ENCODE measurements around the gene GABRA5.

The GABRA5 gene

DNA sequence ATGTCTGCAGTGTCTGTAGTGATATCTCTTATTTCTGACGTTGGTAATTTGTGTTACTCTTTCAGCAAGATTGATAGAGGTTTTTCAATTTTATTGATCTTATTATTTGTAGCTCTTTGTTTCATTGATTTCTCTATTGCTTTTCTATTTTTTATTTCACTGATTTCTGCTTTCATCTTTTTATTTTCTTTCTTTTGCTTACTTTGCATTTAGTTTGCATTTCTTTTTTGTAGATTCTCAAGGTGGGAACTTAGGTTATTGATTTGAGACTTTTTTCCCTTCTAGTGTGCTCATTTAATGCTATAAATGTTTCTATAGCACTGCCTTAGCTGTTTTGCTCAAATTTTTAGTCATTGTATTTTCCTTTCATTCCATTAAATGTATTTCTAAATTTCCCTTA lies 54.6 kb downstream of the GABRA5 start:
- DNase-seq (ENCODE audit: low read depth in 2 of 2, low spot score in 1 of 2): no peak

DNA sequence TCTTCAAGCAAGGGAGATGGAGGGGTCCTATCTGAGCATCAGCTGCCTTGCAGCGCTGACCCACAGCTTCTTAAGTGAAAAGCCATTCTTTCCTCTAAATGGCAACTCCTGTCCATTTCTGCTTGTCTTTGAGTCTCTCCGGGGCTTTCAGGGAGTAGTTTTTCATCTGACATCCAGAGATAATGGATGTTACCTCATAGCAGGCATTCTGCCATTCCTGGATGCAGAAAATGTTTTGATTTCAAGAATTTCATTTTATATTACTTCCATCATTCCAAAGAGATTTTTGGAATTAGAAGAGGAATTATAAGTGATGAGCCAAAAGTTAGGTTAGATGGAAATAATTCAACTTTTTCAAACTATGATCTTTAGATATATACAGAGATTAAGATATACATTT lies 59.2 kb downstream of the GABRA5 start:
- no peak for DNase-seq (ENCODE audit: low read depth in 2 of 2, low spot score in 1 of 2)

DNA sequence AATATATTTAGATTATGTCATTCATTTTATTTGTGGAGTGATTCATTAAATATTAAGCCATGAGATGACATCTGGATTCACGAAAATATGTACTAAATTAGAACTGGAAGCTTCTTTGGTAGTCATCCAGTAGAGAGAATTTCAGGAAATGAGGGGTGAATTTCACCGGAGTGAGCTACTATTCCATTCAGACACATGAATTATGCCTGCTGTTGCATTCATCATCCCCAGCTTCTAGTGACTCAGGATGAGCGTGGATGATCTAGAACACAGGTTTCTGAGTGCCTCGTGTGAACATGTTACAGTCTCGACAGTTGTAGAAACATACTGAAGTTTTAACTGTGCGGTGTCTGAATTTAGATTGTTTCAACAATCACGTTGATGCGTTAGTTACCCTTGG lies 61.2 kb downstream of the GABRA5 start:
- no peak for DNase-seq (ENCODE audit: low read depth in 2 of 2, low spot score in 1 of 2)

DNA sequence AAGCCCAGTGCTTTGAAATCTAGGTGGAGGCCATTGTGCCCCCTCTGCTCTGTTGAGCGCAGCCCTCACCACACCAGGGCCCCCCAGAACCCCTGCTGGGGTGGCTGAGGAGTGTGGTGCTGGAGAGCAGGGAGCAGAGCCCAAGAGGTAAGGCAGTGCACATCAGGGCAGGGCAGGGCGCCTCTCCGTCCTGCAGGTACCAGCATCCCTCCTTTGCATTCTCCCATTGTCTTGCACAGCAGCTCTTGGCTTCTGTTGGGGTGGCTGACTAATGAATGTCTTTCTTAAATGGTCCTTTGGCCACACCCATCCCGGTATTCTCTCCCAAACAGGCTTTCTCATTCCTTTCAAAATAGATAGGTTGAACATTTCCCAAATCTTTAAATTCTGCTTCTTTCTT lies 62.7 kb downstream of the GABRA5 start:
- DNase-seq (ENCODE audit: low read depth in 2 of 2, low spot score in 1 of 2): no peak

DNA sequence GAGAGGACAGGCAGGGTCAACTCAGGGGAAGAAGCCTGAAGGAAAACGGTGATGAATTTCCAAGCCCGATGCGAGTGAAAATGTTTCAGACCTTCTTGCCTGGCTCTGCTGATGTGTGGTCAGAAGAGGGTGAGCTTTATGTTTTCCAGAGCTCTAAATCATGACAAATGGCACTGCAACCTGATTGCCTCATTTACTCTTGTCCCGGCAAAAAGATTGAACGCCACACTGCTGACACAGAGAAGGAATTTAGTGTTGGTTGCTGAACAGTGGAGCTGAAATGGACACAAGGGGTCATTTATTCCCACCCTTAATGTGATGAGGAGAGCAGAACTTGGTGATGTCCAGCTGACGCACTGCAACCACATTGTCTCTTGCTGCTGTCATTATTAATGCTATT lies 68.0 kb downstream of the GABRA5 start:
- DNase-seq (ENCODE audit: low read depth in 2 of 2, low spot score in 1 of 2): no peak

DNA sequence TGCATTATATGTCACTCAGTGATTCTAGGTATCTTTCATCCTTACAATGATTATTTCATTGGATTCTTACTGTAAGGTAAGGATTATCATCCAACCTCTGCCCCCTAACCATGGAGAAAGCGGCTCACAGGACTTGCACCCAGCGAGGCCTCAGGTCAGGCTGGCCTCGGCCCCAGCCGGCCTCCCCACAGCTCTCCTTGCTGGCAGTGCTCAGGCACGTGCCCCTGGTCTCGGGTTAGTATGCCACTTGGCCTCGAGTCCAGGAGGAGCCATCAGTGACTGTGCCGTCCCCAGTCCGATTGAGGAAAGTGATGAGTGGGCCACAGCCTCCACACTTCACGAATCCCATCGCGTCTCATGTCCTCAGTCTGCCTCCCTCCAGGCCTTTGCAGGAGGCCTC lies 68.5 kb downstream of the GABRA5 start:
- DNase-seq (ENCODE audit: low read depth in 2 of 2, low spot score in 1 of 2): no peak

DNA sequence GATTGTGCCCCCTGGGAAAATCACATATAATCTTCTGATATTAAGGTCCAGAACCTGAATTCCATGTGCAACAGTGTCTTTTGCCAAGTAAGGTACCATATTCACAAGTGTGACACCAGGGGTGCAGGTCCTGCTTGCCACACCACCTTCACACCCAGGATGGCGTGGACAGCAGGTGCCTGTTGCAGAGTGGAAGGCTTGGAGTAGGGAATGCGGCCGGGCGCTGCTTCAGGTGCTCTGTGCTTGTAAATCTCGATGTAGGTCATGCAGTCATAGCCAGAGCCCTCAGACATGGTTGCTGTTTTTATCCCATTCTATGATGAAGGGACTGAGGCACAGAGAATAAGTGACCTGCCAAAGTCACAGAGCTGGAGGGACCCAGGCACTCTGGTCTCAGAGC lies 69.6 kb downstream of the GABRA5 start:
- no peak for DNase-seq (ENCODE audit: low read depth in 2 of 2, low spot score in 1 of 2)

DNA sequence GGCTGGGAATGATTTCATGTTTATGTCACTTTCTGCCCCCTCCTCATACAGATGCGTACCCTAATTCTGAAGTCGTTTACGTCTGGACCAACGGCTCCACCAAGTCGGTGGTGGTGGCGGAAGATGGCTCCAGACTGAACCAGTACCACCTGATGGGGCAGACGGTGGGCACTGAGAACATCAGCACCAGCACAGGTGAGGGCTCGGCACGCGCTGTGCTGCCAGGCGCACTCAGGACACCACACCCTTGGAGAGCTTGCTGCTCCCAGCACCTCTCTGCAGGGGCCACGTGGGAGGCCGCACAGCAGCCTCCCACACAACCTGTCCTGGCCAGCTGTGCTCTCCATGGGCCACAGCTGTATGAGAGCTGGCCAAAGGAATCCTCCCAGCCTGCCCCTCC lies 70.3 kb downstream of the GABRA5 start:
- no peak for DNase-seq (ENCODE audit: low read depth in 2 of 2, low spot score in 1 of 2)

DNA sequence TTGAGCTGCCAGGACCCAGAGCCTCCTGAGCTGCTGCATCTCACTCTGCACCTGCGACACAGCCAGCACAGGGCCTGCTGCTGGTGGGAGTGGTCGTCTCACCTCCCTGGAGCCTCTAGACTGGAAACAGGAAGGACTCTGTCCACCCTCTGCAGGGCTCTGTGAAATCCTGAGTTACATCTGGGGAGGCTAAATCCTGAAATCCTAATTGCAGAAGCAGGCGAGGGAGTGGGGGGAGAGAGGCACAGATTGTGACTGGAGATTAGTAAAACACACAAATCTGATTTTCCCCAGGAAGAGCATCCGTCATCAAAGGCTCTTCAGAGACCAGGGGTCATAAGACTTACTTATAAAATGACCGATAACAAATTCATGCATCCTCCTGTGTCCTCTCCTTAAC lies 72.5 kb downstream of the GABRA5 start:
- DNase-seq (ENCODE audit: low read depth in 2 of 2, low spot score in 1 of 2): no peak

DNA sequence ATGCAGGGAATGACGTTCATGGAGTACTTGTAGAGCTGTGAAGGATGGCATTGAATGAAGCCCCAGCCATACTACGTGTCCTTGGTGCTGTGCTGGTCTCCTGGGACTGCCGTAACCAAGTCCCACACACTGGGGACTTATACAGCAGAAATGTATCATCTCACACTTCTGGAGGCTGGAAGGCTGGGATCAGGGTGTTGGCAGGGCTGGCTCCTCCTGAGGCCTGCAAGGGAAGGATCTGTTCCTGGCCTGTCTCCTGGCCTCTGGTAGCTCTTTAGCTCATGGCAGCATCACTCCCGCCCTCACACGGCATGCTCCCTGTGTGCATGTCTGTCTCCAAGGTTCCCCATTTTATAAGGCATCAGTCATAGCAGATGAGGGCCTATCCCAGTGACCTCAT lies 74.6 kb downstream of the GABRA5 start:
- no peak for DNase-seq (ENCODE audit: low read depth in 2 of 2, low spot score in 1 of 2)

DNA sequence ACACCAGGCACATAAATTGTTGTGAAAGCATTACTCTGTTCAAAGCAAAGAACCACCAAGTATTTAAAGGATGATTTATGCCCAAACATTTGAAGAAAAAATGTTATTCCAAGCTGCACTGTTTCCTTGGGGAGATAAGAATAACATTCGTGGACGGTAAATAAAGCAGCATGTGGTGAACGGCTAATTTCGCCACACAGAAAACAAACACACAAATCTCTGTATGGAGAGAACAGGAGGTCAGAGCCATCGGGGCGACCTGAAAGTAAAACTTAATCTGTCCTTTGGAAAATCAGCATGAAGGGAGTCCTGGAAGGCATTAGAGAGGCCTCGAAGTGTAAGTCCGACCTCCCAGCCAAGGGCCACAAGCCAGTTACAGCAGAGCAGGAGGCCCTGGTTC lies 77.0 kb downstream of the GABRA5 start:
- no peak for DNase-seq (ENCODE audit: low read depth in 2 of 2, low spot score in 1 of 2)

DNA sequence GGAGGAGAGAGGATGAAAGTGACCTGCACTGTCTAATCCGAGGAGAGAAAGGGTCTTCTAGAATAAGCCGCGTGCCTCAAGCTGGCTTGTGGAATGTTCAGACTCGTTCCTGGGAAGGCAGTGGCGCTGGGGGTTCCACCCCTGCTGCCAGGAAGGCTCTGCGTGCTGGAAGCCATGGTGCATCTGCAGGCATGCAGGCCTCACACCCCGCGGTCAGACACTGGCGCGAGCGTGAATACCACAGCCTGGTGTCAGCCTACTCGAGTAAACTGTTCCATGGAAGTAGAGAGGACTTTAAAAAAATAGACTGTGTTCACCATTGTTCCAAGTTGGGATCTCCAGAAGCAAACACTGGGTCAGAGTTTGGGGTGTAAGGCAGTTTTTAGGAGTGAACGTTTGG lies 78.2 kb downstream of the GABRA5 start:
- no peak for DNase-seq (ENCODE audit: low read depth in 2 of 2, low spot score in 1 of 2)

DNA sequence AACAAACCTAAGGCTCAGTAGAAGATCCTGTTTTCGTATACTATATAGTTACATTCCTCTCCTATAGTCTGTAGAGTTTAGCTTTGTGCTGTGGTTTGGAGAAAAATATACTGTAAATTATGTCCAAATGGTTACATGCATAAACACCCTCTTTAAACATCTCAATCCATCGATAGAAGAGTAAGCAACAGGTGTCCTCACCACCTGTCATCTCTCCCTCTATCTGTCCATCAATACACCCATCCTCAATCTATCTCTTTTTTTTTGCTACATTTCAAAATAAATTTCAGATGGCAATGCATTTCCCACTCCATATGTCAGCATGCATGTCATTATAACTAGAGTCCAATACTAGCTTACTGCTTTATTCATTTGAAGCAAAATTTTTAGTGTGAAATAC lies 83.1 kb downstream of the GABRA5 start:
- no peak for DNase-seq (ENCODE audit: low read depth in 2 of 2, low spot score in 1 of 2)

DNA sequence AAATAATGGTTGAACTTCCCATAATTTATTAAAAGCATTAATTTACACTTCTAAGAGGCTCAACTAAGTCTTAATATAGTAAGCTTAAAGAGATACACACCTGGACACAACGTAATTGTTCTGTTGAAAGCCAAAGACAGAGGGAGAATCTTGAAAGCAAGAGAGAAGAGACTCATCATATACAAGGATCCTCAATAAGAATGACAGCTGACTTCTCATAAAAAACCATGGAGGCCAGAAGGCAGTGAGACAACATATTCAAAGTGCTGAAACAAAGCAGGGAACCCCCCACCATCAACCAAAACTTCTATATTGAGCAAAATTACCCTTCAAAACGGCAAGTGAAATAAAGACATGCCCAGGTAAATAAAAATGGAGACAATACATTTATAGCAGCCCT lies 87.5 kb downstream of the GABRA5 start:
- no peak for DNase-seq (ENCODE audit: low read depth in 2 of 2, low spot score in 1 of 2)

DNA sequence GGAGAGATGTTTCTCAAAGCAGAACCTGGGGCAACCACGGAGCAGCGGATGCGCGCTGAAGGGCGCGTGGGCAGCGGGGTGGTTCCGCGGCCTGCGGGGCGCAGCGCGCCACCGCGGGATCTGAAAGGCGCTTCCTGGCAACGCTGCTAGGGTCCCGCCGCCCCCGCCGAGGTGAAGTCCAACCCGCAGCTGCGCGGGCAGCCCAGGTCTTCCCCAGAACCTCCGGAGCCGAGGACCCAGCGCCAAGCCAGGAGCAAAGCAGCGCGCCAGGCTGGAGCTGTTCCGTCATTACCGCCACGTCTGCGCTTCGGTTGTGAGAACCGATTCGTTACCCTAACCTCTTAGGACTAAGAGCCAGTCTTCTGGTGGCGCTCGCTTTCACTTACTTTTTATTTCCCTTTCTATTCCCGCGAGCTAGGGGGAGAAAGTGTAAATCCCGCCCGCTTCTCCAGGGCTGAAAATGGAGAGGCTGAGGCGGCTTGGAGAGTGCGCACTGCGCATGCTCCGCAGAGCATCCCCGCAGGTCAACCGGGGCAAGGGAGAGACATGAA lies 100.9 kb downstream of the GABRA5 start:
- no peak for DNase-seq (ENCODE audit: low read depth in 2 of 2, low spot score in 1 of 2)

DNA sequence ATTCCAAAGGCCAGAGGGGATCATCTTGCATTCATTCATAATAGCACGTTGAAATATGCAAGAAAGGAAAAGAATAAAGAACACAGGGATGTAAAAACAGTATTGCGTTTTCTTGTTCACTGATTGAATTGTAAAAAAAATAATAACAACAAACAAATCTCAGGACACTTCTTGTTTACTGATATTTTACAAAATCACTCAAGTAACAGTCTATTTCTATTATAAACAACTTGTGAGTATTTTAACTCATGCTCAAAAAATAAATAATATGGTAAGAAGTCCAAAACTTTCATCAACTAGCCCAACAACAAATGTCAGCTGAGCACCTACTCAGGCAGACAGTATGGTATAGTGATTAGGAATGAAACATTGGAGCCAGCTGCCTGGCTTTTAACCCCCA lies 101.9 kb downstream of the GABRA5 start:
- DNase-seq (ENCODE audit: low read depth in 2 of 2, low spot score in 1 of 2): no peak

DNA sequence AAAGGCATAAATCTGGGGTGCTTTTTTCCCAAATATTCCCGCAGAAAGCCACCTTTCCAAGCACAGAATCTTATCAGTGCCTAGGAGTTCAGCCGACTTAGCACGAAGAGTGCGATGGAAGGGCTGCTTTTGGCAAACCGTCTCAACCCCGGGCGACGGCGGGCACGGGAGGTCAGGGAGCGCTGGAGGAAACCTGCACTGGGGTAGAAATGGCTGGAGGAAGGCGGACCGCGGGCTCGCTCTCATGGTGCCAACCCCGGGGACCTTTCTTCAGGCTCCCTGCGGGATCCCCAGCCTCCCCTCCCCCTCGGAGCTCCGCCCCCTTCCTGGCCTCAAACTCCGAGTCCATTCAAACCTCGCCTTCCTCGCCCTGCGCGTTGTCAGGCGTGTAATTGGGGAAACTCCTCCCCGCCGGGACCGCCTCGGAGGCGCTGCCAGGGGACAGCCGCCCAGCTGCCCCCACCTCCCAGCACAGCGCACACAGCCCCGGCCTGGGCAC lies 103.9 kb downstream of the GABRA5 start, which contains the start of gene GABRG3:
TSS of gene GABRG3 (plus strand) at position 470 of the 499 bp plus-strand sequence.
- DNase-seq (ENCODE audit: low read depth in 2 of 2, low spot score in 1 of 2): no peak

DNA sequence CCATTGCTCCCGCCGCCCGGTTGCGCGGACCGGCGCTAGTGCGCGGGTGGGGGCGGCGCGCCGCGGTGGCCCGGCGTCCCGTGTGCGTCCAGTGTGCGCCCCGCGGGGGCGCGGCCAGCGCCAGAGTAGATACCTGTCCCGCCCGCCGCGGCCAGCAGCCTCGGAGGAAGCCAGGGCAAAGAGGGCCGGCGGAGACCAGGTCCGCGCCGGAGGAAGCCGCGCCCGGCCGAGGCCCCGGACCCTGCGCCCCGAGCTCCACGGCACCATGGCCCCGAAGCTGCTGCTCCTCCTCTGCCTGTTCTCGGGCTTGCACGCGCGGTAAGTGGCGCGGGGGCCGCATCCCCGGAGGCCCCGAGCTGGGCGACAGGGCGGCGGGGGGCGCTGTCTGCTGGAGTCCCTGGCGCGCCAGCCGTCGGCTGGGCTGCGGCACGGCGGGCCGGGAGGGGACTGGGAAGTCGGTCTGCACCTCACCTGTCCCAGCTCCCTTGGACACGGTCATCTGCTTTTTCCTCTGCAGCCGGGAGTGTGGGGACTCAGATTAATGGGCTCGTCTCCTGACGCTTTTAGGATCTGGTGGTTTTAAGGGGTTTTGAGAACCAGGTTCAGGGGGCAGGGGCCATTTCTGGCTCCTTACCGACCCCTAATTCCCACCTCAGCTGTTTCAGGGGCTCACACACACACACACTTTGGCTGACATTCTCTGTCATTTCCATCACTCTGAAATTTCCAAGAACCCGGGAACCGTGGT lies 104.6 kb downstream of the GABRA5 start:
- DNase-seq (ENCODE audit: low read depth in 2 of 2, low spot score in 1 of 2): no peak

DNA sequence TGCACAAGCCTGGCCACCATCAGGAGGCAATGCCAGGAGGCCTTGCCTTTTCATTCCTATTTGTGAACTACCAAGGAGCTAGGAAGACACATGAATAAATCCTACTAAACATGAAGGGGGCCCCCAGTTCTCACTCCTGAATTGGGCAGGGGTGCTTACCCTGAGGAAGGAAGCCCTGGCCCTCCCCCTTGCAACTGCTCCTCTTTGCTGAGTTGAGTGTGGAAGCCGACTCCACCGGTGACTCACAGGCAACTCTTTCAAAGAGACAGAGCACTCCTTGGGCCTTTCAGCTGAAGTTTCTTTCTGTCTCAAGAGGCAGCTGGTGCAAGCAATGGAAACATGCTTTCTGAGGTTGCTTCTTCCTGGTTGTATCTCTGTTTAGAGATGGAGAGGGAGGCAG lies 105.8 kb downstream of the GABRA5 start:
- DNase-seq (ENCODE audit: low read depth in 2 of 2, low spot score in 1 of 2): no peak

DNA sequence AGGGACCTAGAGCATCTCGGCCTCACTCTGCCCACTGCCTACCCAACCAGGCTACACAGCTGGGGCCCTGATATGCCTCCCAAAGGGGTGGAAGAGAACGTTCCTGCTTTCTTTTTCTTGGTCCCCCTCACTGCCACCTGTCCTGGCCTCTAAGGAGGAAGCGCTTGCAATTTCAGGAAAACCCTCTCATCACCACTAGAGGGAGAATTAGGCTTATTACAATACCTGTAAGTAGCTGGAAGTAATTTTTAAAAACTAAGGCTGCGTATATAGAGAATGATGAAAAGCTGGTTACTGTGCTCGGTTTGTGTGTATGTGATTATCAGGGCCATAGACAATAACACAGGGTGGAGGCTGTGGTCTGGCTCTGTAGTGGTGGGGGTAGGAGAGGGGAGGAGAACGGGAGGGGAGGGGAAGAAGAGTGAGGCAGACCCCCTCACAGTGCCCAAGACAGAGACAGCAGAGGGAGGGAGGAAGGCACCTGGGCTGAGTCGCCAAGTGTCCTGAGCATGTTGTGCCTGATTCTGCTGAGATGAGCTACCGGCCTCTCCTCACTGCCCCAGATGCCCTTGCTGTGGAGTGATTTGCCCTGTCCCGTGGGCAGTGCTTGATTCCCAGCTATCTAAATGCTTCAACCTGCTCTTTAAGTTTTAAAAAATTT lies 107.4 kb downstream of the GABRA5 start:
- no peak for DNase-seq (ENCODE audit: low read depth in 2 of 2, low spot score in 1 of 2)

DNA sequence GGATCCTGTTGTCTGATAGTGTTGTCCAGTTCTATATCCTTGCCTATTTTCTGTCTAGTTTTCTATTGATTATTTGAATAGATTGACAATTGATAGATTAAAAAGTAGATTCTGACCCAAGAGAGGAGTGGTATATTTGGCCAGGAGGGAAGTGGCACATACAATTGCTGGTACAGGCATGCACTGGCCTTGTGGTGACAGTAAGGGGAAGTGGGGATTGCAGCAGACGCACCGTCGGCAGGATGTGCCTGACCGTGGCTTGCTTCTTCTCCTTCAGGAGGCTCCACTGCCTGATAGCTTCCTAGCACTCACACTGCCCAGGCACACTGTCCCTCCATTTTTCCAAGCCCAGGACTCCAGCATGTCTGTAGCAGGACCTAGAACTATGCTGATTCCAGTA lies 114.6 kb downstream of the GABRA5 start:
- DNase-seq (ENCODE audit: low read depth in 2 of 2, low spot score in 1 of 2): no peak

DNA sequence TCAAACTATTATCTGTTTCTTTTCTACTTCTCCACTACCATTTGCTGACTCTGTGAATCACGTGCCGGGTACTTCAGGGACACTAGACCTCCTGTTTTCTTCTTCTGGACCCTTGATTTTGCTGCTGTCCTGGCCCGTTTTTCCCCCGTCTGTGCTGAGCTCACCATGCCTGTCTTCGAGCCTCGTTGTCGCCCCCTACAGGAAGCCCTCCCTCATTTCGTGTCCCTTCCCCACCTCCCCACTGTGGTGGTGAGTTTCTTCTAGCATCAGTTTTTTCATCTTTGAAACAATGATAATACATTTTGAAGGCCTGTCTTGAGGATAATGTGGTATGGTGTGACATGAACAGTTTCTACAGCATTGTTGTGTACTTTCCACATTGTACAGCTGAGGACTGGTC lies 117.0 kb downstream of the GABRA5 start:
- DNase-seq (ENCODE audit: low read depth in 2 of 2, low spot score in 1 of 2): no peak

DNA sequence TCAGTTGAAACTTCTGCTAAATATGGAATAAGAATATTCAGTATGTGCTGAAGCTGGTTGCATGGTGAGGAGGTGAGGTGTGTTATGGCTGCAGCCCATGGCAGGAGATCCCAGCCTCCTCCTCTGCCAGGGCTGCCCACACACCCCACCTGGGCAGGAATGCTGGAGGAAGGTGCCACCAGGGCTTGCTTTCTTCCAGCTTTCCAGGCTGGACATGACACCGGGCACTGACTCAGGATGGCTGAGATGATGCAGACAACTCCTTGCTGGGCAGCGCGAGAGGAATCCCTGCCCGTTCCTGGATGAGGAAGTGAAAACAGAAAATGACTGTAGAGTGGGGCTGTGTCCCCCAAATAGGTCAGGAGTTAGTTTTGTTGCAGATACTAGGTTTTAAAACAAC lies 118.2 kb downstream of the GABRA5 start:
- DNase-seq (ENCODE audit: low read depth in 2 of 2, low spot score in 1 of 2): no peak

Measured in stimulated activated CD8-positive, alpha-beta memory T cell treated with anti-CD3 and anti-CD28 coated beads, Interleukin-4, amount 100 ng/mL, for 4 hours (primary cell).